ENCODE results near the gene RPS6KL1.
A peak's percentile ranks its signal among the peaks of the same experiment; 100 is the strongest.

Gene RPS6KL1

GRCh38 chr14:74911221-74911620 is 11.8 kb downstream of the RPS6KL1 start:
- DNase-seq, result no peak

GRCh38 chr14:74910556-74910955 is 12.5 kb downstream of the RPS6KL1 start:
- no peak for DNase-seq

- no peak for DNase-seq
Measured at GRCh38 chr14:74909911-74910310, 13.1 kb downstream of the RPS6KL1 start.

- DNase-seq, result no peak
Measured at GRCh38 chr14:74909501-74909900, 13.6 kb downstream of the RPS6KL1 start.

GRCh38 chr14:74908861-74909341 is 14.2 kb downstream of the RPS6KL1 start:
- no peak for DNase-seq

GRCh38 chr14:74907744-74908143 is 15.3 kb downstream of the RPS6KL1 start:
- no peak for DNase-seq

- no peak for DNase-seq
Measured at GRCh38 chr14:74906925-74907521, 16.0 kb downstream of the RPS6KL1 start.

GRCh38 chr14:74905595-74906142 is 17.4 kb downstream of the RPS6KL1 start:
- DNase-seq, result peak; percentile 78 to 80

- DNase-seq, result no peak
Measured at GRCh38 chr14:74904635-74905503, 18.2 kb downstream of the RPS6KL1 start.

GRCh38 chr14:74902941-74903705 is 19.9 kb downstream of the RPS6KL1 start:
- DNase-seq, result no peak

- no peak for DNase-seq
Measured at GRCh38 chr14:74898694-74899093, 24.4 kb downstream of the RPS6KL1 start.

GRCh38 chr14:74898083-74898482 is 25.0 kb downstream of the RPS6KL1 start:
- DNase-seq, result no peak

GRCh38 chr14:74897642-74898041 is 25.4 kb downstream of the RPS6KL1 start:
- DNase-seq, result no peak

GRCh38 chr14:74896400-74896799 is 26.7 kb downstream of the RPS6KL1 start:
- no peak for DNase-seq

GRCh38 chr14:74893614-74894091 is 29.4 kb downstream of the RPS6KL1 start:
- no peak for DNase-seq

- no peak for DNase-seq
Measured at GRCh38 chr14:74892745-74893144, 30.3 kb downstream of the RPS6KL1 start.

GRCh38 chr14:74891870-74892269 is 31.2 kb downstream of the RPS6KL1 start:
- no peak for DNase-seq

- no peak for DNase-seq
Measured at GRCh38 chr14:74890262-74890661, 32.8 kb downstream of the RPS6KL1 start.

- DNase-seq, result no peak
Measured at GRCh38 chr14:74888164-74889158, 34.6 kb downstream of the RPS6KL1 start.

GRCh38 chr14:74886001-74886400 is 37.1 kb downstream of the RPS6KL1 start:
- no peak for DNase-seq

- DNase-seq, result peak; percentile 30 to 36
Measured at GRCh38 chr14:74882103-74882920, 40.7 kb downstream of the RPS6KL1 start.

All from activated CD4-positive, alpha-beta T cell treated with anti-CD3 and anti-CD28 coated beads, Interleukin-2, amount 50 U/mL, for 4 hours (primary cell).